Cortex of kidney (tissue), 1 donor: ENCODE data around the gene ZNF524.
A peak's percentile ranks its signal among the peaks of the same experiment; 100 is the strongest.

Experiments used
- DNase-seq: peaks from one replicate; lab custom pipeline; 2025; lab: John Stamatoyannopoulos, UW

Gene ZNF524

DNA sequence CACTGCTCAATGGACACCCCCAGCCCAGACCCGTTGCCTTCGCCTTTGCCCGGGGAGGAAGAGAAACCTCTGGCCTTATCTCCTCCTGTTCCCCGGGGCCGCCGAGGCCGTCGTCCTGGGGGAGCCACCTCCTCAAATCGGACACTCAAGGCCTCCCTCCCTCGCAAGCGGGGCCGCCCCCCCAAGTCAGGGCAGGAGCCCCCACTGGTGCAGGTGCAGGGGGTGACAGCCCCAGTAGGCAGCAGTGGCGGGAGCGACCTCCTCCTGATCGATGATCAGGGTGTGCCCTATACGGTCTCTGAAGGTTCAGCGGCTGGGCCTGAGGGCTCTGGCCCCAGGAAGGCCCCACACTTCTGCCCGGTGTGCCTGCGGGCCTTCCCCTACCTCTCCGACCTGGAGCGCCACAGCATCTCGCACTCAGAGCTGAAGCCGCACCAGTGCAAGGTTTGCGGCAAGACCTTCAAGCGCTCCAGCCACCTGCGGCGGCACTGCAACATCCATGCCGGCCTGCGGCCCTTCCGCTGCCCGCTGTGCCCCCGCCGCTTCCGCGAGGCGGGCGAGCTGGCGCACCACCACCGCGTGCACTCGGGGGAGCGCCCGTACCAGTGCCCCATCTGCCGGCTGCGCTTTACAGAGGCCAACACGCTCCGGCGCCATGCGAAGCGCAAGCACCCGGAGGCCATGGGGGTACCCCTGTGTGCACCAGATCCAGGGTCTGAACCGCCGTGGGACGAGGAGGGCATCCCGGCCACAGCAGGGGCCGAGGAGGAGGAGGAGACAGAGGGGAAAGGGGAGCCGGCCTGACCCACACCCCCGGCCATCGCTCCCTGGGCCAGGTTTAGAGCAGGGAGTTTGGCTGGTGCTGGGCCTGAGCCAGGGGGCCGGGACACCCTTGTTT is 2.3 kb downstream of the ZNF524 start:
- no peak for DNase-seq

DNA sequence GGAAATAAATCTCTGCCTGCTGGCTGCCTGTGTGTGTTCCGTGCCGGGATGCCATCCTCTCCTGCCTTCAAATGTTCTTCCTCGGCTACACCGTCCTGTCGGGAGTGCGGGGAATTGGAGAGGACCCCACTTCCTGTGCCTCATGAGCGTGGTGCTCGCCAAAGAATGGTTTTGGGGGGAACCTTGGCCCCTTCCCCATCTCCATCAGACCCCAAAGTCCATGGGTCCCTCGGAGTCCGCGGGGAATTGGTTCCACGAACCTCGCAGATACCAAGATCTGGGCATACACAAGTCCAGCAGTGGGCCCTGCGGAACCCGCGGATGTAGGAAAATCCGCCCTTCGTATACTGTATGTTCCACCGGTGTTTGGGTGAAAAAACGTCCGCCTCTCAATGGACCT is 3.0 kb downstream of the ZNF524 start:
- DNase-seq = no peak

DNA sequence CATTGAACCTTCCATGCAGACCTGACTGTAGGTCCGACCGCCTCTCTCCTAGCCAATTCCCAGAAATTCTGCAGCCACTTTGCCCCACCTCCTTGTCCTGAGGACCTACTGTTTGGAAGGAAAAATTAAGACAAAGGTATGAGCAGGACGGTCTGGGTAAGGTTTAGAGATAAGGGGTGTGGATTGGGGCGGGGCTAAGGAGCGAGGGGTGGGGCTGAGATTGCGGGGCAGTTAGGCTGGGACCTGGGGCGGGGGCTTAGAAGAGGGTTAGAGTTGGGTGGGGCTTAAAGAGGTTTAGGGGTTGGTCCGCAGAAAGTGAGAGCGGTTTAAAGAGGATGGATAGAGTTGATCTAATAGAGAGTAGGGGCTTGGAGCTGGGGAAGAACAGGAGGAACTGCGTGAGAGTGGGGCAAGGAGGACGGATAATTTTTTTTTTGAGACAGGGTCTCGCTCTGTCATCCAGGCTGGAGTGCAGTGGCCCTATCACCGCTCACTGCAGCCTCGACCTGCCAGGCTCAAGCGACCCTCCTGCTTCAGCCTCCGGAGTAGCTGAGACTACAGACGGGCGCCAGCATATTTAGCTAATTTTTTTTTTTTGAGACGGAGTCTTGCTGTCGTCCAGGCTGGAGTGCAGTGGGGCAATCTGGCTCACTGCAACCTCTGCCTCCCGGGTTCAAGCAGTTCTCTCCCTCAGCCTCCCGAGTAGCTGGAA is 3.6 kb downstream of the ZNF524 start:
- no peak for DNase-seq

DNA sequence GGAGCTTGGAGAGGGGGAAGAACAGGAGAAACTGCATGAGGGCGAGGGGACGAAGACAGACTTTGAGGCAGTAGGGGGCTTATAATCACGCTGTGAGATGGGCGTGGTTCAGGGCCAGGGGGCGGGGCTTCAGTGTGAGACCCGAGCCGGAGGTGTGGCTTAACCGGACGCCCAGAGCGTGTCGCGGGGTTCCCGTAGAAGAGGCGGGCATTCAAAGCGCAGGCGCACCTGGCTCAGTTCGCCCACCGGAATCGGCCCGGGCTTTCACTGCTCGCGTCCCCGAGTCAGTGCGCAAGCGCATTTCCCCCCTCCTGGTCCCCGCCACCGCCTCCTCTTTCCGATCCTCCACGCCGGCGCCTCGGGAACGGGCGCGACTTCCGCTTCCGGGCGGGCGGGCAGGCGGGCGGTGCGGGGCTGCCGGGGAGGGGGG is 5.1 kb downstream of the ZNF524 start:
- peak; percentile 56 for DNase-seq

DNA sequence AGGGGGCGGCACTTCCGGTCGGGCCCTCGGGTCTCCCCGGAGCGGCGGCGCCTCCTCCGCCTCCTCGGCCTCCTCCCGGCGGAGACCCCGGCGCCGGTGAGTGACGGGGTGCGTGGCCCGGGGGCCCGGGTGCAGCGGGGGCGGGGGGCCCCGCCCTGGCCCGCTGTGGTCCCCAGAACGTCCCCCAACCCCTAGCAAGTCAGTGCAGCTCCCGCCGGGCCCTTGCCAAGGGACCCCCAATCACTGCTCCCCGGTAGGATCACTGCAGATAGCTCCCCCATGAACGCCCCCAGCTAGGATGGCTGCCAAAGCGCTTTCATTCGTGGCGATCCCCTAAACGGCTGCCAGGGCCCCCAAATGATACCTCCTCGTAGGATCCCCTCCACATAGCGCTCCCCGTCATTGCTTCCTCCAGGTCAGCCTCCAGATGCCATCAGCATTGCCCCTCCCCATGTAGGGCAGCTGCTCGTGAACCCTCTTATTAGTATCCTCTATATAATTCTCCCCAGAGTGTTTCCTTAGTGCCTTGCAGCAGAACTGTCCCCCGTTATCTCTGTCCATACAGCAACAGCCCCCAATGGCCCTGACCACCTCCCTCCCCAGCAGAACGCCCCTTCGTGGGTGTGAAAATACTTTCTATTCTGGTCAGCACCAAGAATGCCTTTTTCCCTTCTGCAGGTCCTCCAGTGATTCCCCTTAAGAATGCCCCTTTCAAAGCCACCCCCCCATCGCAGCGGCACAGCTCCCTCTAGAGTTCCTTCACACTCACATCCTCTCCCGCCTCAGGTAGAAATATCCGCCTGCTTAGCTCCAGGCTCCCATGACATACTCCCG is 5.8 kb downstream of the ZNF524 start, which contains the start of gene ZNF865:
TSS of gene ZNF865 (plus strand) at position 11 of the 834 bp plus-strand sequence. CDS start 7,972 bp downstream, outside the sequence.
- no peak for DNase-seq

DNA sequence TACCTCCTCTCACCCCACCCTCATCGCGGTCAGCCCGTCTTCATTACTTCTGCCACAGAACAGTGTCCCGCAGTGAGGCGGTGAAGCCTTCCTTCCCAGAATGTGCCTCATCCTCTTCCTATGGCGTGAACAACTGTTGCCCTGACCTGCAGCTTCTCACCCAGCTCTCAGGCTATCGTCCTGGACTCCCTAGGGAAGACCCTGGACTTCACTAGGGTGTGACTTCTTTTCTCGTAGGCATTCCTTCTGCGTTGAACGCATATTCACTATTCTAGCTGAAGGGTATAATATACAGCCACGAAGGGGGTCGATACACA is 6.3 kb downstream of the ZNF524 start:
- DNase-seq = no peak

DNA sequence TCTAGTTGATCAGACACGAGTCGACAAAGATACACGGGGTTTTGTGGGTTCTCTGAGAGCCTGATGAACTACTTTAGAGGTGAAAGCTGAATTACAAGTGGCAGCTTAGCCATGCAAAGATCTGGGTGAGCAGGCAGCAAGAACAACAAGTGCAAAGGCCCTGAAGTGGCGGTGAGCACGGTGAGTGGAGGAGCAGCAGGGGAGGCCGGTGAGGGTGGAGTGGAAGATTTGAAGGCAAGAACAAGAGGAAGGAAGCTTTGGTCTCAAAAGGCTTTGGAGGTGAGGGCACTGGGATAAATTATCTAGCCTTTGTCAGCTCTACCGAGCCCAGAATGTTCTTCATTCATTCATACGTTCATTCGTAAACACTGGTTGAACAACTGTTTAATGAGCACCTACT is 6.7 kb downstream of the ZNF524 start:
- no peak for DNase-seq

DNA sequence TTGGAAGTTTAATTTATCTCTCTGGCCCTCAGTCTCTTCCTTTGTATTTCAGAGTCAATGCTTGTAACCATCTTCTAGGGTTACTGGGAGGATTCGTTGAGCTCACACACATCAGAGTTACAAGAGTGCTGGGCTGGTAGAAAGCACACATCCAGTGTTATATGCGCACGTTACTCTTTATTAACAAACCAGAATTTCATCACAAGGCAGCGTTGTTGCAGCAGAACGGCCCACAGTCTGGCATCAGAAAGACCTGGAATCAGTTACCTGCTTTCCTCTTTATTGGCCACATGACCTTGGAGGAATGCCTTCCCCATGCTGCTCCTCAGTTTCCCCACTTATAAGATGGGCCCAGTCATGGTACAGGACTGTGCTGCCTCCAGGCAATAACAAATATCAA is 9.2 kb downstream of the ZNF524 start:
- DNase-seq = no peak

DNA sequence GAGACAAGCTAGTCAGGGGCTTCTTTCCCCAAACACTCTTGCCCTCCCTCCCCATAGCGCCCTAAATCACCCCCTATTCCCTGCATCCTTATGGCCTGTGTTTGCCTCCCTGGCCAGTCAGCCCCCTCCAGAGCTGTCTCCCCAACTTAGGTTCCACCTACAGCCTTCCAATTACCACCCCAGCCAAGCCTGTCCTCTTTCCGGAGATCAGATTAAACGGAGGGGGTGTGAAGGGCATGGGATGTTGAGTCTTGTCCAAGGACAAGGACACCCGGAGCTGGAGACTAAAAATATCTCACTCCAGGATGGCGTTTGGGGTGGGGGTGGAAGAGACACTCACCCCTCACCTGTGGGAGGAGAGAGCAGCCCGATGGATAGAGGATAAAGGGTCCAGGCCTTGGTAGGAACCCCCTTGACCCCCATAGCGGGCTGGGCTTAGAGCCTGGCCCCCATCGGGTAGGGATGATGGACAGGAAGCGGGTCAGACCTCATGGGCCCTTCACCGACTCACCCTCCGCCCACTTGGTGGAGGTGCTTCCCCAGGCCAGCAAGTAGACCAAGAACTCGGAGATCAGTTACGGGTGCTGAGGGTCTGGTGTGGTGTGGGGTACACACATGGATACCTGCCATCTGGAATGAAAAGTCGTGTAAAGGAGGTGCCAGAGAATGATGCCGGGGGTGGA is 11.4 kb downstream of the ZNF524 start:
- DNase-seq = no peak

DNA sequence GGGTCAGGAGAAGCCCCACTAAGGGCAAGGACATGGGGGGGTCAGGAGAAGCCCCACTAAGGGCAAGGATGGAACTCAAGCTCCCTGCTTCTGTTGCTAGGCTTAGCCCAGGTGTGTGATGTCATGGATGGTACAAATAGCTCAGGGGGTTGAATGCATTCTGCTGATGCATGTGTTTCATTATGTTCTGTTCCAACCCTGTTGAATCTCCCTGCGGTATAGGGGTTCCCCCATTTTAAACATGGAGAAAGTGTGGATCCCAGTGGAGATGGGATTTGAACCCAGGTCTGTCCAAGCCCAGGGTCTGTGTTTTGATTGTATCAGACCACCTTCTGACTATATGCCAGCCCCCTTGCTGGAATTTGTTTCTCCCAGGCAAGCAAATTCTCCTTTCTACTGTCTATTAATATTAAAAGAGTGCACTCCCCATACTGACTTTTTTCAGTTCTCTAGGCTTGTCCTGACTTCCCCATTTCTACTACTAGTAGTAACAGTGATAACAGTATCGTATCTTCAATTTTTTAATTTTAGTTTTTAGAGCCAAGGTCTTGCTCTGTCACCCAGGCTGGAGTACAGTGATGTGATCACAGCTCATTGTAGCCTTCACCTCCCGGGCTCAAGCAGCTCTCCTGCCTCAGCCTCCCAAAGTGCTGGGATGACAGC is 12.0 kb downstream of the ZNF524 start:
- DNase-seq = no peak

DNA sequence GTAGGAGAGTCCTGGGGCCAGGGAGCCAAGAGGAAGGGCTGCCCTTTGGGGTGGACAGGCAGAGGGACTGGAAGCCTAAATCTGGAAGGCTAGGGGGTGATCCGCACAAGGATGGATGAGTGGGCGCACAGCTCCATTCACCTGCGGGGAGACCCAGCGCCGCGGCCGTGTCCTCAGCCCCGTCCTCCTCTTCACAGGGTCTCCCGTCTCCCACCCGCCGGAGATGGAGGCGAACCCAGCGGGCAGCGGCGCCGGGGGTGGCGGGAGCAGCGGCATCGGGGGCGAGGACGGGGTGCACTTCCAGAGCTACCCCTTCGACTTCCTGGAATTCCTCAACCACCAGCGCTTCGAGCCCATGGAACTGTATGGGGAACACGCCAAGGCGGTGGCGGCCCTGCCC is 13.3 kb downstream of the ZNF524 start:
- DNase-seq = no peak

DNA sequence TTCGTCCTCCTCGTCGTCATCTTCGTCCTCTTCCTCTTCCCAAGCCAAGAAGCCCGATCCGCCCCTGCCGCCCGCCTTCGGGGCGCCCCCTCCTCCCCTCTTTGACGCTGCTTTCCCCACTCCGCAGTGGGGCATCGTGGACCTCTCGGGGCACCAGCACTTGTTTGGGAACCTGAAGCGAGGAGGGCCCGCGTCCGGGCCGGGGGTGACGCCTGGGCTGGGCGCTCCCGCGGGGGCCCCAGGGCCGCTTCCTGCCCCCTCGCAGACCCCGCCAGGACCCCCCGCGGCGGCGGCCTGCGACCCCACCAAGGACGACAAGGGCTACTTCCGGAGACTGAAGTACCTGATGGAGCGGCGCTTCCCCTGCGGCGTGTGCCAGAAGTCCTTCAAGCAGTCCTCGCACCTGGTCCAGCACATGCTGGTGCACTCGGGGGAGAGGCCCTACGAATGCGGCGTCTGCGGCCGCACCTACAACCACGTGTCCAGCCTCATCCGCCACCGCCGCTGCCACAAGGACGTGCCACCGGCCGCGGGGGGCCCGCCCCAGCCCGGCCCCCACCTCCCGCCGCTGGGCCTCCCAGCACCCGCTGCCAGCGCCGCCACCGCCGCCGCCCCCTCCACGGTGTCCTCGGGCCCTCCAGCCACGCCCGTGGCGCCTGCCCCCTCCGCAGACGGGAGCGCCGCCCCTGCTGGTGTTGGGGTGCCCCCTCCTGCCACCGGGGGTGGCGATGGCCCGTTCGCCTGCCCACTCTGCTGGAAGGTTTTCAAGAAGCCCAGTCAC is 14.0 kb downstream of the ZNF524 start:
- no peak for DNase-seq

DNA sequence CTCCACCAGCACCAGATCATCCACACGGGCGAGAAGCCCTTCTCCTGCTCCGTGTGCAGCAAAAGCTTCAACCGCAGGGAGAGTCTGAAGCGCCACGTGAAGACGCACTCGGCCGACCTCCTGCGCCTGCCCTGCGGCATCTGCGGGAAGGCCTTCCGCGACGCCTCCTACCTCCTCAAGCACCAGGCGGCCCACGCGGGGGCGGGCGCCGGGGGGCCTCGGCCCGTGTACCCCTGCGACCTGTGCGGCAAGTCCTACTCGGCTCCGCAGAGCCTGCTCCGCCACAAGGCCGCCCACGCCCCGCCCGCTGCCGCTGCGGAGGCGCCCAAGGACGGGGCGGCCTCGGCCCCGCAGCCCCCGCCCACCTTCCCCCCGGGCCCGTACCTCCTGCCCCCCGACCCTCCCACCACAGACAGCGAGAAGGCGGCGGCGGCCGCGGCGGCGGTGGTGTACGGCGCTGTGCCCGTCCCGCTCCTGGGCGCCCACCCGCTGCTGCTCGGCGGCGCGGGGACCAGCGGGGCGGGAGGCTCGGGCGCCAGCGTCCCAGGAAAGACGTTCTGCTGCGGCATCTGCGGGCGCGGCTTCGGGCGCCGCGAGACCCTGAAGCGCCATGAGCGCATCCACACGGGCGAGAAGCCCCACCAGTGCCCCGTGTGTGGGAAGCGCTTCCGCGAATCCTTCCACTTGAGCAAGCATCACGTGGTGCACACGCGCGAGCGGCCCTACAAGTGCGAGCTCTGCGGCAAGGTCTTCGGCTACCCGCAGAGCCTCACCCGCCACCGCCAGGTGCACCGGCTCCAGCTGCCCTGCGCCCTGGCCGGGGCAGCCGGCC is 14.8 kb downstream of the ZNF524 start:
- DNase-seq = no peak

DNA sequence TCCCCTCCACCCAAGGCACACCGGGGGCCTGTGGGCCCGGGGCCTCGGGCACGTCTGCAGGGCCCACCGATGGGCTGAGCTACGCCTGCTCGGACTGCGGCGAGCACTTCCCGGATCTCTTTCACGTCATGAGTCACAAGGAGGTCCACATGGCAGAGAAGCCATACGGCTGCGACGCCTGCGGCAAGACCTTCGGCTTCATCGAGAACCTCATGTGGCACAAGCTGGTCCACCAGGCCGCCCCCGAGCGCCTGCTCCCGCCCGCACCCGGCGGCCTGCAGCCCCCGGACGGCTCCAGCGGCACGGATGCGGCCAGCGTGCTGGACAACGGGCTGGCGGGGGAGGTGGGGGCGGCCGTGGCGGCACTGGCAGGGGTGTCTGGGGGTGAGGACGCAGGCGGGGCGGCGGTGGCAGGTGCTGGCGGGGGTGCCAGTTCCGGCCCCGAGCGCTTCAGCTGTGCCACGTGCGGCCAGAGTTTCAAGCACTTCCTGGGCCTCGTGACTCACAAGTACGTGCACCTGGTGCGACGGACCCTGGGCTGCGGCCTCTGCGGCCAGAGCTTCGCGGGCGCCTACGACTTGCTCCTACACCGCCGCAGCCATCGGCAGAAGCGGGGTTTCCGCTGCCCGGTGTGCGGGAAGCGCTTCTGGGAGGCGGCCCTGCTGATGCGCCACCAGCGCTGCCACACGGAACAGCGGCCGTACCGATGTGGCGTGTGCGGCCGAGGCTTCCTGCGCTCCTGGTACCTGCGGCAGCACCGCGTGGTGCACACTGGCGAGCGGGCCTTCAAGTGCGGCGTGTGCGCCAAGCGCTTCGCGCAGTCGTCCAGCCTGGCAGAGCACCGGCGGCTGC is 15.7 kb downstream of the ZNF524 start:
- DNase-seq = no peak

DNA sequence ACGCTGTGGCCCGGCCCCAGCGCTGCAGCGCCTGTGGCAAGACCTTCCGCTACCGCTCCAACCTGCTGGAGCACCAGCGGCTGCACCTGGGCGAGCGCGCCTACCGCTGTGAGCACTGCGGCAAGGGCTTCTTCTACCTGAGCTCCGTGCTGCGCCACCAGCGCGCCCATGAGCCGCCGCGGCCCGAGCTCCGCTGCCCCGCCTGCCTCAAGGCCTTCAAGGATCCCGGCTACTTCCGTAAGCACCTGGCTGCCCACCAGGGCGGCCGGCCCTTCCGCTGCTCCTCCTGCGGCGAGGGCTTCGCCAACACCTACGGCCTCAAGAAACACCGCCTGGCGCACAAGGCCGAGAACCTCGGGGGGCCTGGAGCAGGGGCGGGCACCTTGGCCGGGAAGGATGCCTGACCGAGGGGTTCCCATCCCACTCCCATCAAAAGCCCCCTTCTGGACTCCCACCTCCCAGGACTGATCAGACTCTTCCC is 16.3 kb downstream of the ZNF524 start:
- no peak for DNase-seq

DNA sequence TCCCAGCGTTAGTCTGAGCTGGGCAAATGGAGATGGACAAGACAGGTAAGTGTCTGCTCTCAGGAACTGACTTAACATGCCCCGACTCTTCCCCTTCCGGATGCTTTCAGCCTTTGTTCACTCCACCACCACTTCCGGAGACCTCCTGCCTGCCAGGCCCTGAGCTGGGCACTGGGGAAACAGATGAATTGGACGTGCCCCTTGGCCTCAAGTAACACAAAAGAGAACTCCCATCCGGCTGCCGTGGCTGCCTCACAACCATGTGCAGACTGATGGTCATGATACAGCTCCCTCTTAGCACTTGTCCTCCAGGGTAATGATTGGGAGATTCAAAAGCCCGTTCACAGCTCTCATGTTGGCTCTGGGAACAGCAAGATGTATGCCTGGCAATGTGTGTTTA is 17.3 kb downstream of the ZNF524 start:
- DNase-seq = no peak

DNA sequence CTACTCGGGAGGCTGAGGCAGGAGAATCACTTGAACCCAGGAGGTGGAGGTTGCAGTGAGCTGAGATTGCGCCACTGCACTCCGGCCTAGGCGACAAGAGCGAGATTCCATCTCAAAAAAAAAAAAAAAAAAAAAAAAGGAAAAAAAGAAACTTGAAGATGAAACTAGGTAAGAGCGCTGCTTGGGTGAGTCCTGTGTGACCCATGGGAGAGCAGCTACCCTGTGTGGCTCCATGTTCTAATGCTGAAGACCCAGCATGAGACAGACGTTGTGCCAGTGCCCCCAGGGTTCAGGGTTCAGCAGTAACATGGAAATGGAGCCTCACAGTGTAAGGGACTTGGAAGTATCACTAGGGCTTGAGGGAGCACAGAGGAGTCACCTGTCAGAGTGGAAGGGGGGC is 18.3 kb downstream of the ZNF524 start:
- DNase-seq = no peak

DNA sequence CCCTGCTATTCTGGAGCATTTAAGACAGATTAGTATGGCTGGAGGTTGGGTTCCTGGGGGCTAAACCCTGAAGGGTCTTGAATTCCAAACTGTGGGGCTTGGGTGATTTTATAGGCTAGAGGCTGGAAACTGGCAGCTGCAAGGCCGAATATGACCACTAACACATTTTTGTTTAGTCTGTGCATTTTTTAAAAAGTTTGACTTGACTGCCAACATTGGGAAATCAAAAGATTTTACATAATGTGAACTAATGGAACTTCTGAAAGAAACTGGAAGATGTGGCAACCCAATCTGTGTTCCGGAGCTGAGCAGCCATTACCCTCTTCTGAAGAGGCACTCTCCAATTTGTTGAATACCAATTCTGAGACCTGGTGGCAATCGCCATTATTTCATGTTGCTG is 19.2 kb downstream of the ZNF524 start:
- no peak for DNase-seq
